OCI-LY7 (cell line): ENCODE results near the gene THSD7A.

ENCODE experiments used
- CTCF ChIP-seq: fragments of 200-600 bp; sonication (generic); conservative IDR thresholded peaks from 2 replicates; pipeline ENCODE4 v1.5.1; 2014; ENCODE audit warnings: mild to moderate bottlenecking, antibody characterized with exemption, low read length, moderate library complexity, mixed read lengths
- EZH2phosphoT487 ChIP-seq: fragments of 200-600 bp; sonication (generic); IDR thresholded peaks from 2 replicates; pipeline ENCODE4 v1.6.1; 2018; ENCODE audit warnings: low read depth, borderline replicate concordance, mild to moderate bottlenecking, mixed run types, antibody characterized with exemption, low read length, moderate library complexity, mixed read lengths

GRCh38 chr7:11788568-11788967, 43.4 kb downstream of the THSD7A start:
- TF ChIP-seq CTCF (no peak), EZH2phosphoT487 (no peak)
